Glutamatergic neuron (in vitro differentiated cells): ENCODE data around the gene CCSER2. TPM values are rescaled to one million over a fixed set of nuclear protein-coding genes. Genes with fewer than 3 reads are reported as not detected.

Experiments
- DNase-seq: peaks from one replicate; pipeline ENCODE4 v3.0.0; 2022
- H3K27ac Mint-ChIP-seq: one replicate; pipeline ENCODE4 v1.8.0; 2020; ENCODE audit warnings: mild to moderate bottlenecking, mixed read lengths, inconsistent platforms; ENCODE audit not compliant: unreplicated experiment
- H3K27me3 Mint-ChIP-seq: one replicate; pipeline ENCODE4 v1.8.0; 2020; ENCODE audit warnings: mild to moderate bottlenecking, moderate library complexity, mixed read lengths, inconsistent platforms; ENCODE audit not compliant: unreplicated experiment
- H3K36me3 Mint-ChIP-seq: one replicate; pipeline ENCODE4 v1.8.0; 2020; ENCODE audit warnings: mild to moderate bottlenecking, mixed read lengths, inconsistent platforms; ENCODE audit not compliant: unreplicated experiment
- H3K4me1 Mint-ChIP-seq: one replicate; pipeline ENCODE4 v1.8.0; 2020; ENCODE audit warnings: mild to moderate bottlenecking, low read depth, mixed read lengths, inconsistent platforms; ENCODE audit not compliant: unreplicated experiment
- H3K4me3 Mint-ChIP-seq: one replicate; pipeline ENCODE4 v1.8.0; 2020; ENCODE audit warnings: mild to moderate bottlenecking, mixed read lengths, inconsistent platforms; ENCODE audit not compliant: unreplicated experiment
- H3K9me3 Mint-ChIP-seq: one replicate; pipeline ENCODE4 v1.8.0; 2020; ENCODE audit warnings: mild to moderate bottlenecking, moderate library complexity, mixed read lengths, inconsistent platforms; ENCODE audit not compliant: unreplicated experiment
- CTCF ChIP-seq: fragments of 200-600 bp; sonication (generic); IDR thresholded peaks from one replicate; pipeline ENCODE4 v1.5.0; 2021; ENCODE audit not compliant: partially characterized antibody, unreplicated experiment
- total RNA-seq: library from RNA; stranded (reverse); fragmentation: NEBNext Ultra II Directional; extraction: Animal tissue kit (Norgen Biotek cat#: 25700); gene quantifications from one replicate; pipeline ENCODE4 v1.2.1, GENCODE V29; 2021; ENCODE audit not compliant: unreplicated experiment

The CCSER2 gene
- total RNA-seq, 1 donor from 2014 or later, result 168 TPM

DNA sequence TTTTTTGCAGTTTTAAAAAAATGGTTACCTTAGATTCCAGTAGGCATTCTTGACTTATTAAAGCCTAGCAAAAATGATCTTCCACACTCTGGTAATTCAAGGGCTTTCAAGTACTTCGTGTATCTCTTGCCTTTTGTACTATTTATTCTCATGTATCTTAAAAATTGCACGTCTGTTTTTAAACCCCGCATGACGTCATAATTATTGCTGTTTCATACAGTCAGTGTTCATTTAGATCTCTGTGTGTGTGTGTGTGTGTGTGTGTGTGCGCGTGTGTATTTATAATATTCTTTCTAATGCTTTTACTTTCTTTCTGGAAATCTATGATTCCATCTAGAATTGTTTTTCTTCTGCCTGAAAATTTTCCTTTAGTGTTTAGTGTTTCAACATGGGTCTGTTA is 234.2 kb downstream of the CCSER2 start:
- H3K4me3 Mint-ChIP-seq, result no peak overlapping the region
- H3K9me3 Mint-ChIP-seq, result peaks cover under 1% of the 10 kb centered on the region
- no peak for TF ChIP-seq CTCF
- no peak overlapping the region for H3K27ac Mint-ChIP-seq
- H3K27me3 Mint-ChIP-seq, result no peaks in the 10 kb centered on the region
- no peak for DNase-seq
- no peaks in the 10 kb centered on the region for H3K36me3 Mint-ChIP-seq
- H3K4me1 Mint-ChIP-seq, result no peaks in the 10 kb centered on the region

DNA sequence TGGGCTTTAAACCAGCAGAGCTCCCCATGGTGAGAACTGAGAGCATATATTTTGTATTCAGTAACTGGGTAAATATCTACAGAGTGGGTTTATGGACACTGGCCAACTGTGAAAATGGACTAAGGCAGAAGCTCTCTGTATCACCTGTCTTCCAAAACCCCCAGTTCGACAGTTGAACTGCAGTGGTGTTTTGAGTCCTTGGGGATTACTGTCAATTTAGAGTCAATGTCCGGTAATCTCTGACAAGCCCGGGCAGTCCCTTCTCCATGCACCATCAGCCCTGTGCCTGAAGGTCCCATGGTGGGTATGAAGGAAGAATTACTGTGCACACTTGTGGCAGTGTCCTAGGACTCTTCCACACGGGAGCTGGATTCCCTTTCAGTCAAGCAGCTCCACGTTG is 235.0 kb downstream of the CCSER2 start:
- peaks cover under 1% of the 10 kb centered on the region for H3K9me3 Mint-ChIP-seq
- TF ChIP-seq CTCF, result no peak
- no peak for DNase-seq
- peaks cover under 1% of the 10 kb centered on the region for H3K4me1 Mint-ChIP-seq
- H3K4me3 Mint-ChIP-seq, result no peak overlapping the region
- no peaks in the 10 kb centered on the region for H3K36me3 Mint-ChIP-seq
- H3K27ac Mint-ChIP-seq, result no peak overlapping the region
- H3K27me3 Mint-ChIP-seq, result no peaks in the 10 kb centered on the region

DNA sequence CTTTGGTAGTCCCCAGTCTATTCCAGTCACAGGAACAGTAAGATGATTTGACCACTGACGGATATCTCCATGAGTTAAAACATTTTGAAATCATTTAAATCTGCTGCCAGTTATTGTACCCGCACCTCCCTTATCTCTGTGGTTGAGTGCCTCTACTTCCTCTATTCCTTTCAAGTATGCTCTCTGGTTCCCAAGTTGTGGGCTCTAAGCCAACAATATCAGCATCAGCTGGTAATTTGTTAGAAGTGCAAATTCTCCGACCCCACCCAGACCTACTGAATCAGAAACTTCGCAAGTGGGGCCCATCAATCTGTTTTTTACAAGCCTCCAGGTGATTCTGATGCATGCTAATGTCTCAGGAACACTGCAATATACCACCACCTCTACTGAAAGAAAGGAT is 235.5 kb downstream of the CCSER2 start:
- no peak for TF ChIP-seq CTCF
- H3K27ac Mint-ChIP-seq, result no peak overlapping the region
- H3K4me1 Mint-ChIP-seq, result peaks cover 4% of the 10 kb centered on the region
- H3K36me3 Mint-ChIP-seq, result no peaks in the 10 kb centered on the region
- H3K4me3 Mint-ChIP-seq, result no peak overlapping the region
- H3K27me3 Mint-ChIP-seq, result no peaks in the 10 kb centered on the region
- peaks cover 2% of the 10 kb centered on the region for H3K9me3 Mint-ChIP-seq
- no peak for DNase-seq

GRCh38 chr10:84565881-84566582 is 237.6 kb downstream of the CCSER2 start:
- Mint-ChIP-seq H3K27me3 (no peaks in the 10 kb centered on the region), H3K4me1 (peaks cover 4% of the 10 kb centered on the region), H3K9me3 (peaks cover 7% of the 10 kb centered on the region), H3K4me3 (no peak overlapping the region), H3K27ac (no peak overlapping the region), H3K36me3 (no peaks in the 10 kb centered on the region)
- TF ChIP-seq CTCF, result no peak
- no peak for DNase-seq

- no peak for DNase-seq
- H3K4me3 Mint-ChIP-seq, result no peak overlapping the region
- H3K9me3 Mint-ChIP-seq, result peaks cover 7% of the 10 kb centered on the region
- no peak for TF ChIP-seq CTCF
- H3K36me3 Mint-ChIP-seq, result no peaks in the 10 kb centered on the region
- H3K27ac Mint-ChIP-seq, result no peak overlapping the region
- H3K4me1 Mint-ChIP-seq, result peaks cover 4% of the 10 kb centered on the region
- H3K27me3 Mint-ChIP-seq, result no peaks in the 10 kb centered on the region
Measured at GRCh38 chr10:84567133-84567532, 238.7 kb downstream of the CCSER2 start.
